Vagina (tissue), 2 donors: ENCODE data around the gene MS4A7. TPM values are rescaled to one million over a fixed set of nuclear protein-coding genes. Genes with fewer than 3 reads are reported as not detected.

ENCODE experiments used
- DNase-seq, 2 donors: peaks; one replicate each; pipeline ENCODE4 v3.0.0-alpha.2; 2017; ENCODE audit errors: extremely low spot score in 2 of 2
- H3K27ac ChIP-seq: fragments of 200-600 bp; sonication (generic); one replicate; pipeline ENCODE4 v1.5.1; 2019
- H3K27me3 ChIP-seq: fragments of 200-600 bp; sonication (generic); one replicate; pipeline ENCODE4 v1.5.1; 2019
- H3K36me3 ChIP-seq, 2 donors: fragments of 200-600 bp; sonication (generic); one replicate each; pipeline ENCODE4 v1.5.1; 2017 to 2019
- H3K4me1 ChIP-seq: fragments of 200-600 bp; sonication (generic); one replicate; pipeline ENCODE4 v1.5.1; 2019
- H3K4me3 ChIP-seq, 2 donors: fragments of 200-600 bp; sonication (generic); 1 replicate in 1 of 2; 2 replicates in 1 of 2; pipeline ENCODE4 v1.5.1; 2016 to 2019
- H3K9me3 ChIP-seq: fragments of 200-600 bp; sonication (generic); one replicate; pipeline ENCODE4 v1.5.1; 2019
- POLR2A ChIP-seq, 2 donors: fragments of 450-650 bp; IDR thresholded peaks; one replicate each; pipeline ENCODE4 v1.6.1; 2017; ENCODE audit warnings: antibody characterized with exemption in 2 of 2, mild to moderate bottlenecking in 2 of 2, moderate library complexity in 2 of 2
- POLR2AphosphoS5 ChIP-seq, 2 donors: sonication (generic); formaldehyde crosslinking; IDR thresholded peaks; one replicate each; pipeline ENCODE4 v1.9.0; 2017; ENCODE audit warnings: antibody characterized with exemption in 2 of 2, mild to moderate bottlenecking in 2 of 2, low read depth in 1 of 2; ENCODE audit not compliant: insufficient read depth in 1 of 2
- intact Hi-C: fragments of 100-400 bp; cut with DNase I; formaldehyde crosslinking; loops from one replicate; pipeline ENCODE4 v1.15.1; 2023
- total RNA-seq: library from RNA; depleted of rRNA; stranded (reverse); fragments of >200 nt; gene quantifications from one replicate; pipeline ENCODE4 v1.2.3, GENCODE V29; 2016
- TF ChIP-seq, protein P1 (sequence below), 3 experiments: fragments of 450-650 bp in 2 of 3; fragments of 200-600 bp in 1 of 3; sonication (generic) in 1 of 3; IDR thresholded peaks; one replicate each; pipeline ENCODE4 v1.5.1; 2017 to 2019; ENCODE audit warnings: antibody characterized with exemption in 3 of 3, mild to moderate bottlenecking in 2 of 3, moderate library complexity in 2 of 3

The MS4A7 gene, protein sequence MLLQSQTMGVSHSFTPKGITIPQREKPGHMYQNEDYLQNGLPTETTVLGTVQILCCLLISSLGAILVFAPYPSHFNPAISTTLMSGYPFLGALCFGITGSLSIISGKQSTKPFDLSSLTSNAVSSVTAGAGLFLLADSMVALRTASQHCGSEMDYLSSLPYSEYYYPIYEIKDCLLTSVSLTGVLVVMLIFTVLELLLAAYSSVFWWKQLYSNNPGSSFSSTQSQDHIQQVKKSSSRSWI
- total RNA-seq = 23.3 TPM

DNA sequence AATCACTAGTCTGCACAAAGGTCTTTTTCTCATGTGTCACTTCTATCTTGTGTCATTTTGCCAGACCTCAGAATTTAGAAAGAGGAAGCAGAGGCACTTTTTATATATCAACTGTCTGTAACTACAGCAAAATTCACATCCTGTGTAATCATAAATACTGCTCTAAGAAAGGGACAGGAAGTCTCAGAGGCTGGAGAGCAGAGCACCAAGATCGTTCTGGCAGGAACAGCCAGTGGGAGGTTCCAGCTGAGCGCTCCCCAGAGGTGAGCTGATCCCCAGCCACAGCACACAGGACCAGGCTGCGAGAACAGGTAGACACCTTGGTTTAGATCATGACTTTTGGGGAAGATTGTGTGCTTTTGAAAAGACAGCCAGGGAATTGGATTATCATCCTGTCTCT is at the start of gene MS4A7:
Gene MS4A7 (plus strand): TSS at position 179 of the 400 bp plus-strand sequence. CDS start 4,610 bp downstream, outside the sequence.
- H3K4me3 ChIP-seq = no peak within 1 kb of the TSS
- intact Hi-C loops = no loop called here

DNA sequence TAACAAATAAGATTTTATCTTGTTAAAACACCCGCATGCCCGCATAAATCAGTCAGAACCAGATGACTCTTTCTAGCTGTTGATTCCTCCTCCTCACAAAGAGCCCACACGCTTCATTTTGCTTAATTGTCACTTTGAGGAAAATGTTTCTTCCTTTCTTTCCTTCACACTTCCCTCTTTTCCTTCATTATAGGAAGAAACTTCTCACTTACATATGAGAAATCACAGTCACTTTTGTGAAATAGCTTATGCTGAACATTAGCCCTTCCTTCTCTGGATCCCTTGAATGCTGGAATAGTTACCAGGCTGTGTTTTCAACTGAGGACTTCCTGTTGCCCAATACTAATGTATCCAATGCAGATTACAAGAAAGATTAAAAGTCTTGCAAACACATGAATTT is 45.5 kb upstream of the MS4A7 start:
- Histone ChIP-seq H3K9me3 (no peaks in the 10 kb centered on the region), H3K27ac (no peak overlapping the region)

More for the DNA sequence above, at the start of gene MS4A7:
- Histone ChIP-seq H3K4me1 (no peaks in the 10 kb centered on the region), H3K9me3 (no peaks in the 10 kb centered on the region), H3K27ac (no peak within 1 kb of the TSS), H3K36me3 (no peaks in the 10 kb centered on the region), H3K27me3 (no peaks in the 10 kb centered on the region)
- DNase-seq = no peak
- TF ChIP-seq POLR2AphosphoS5 (IDR thresholded peaks at IDR 0.05; ENCODE audit: insufficient read depth in 1 of 2, low read depth in 1 of 2) (no peak), POLR2A (IDR thresholded peaks at IDR 0.05) (peak in 1 of 2 donors; percentile 32)

DNA sequence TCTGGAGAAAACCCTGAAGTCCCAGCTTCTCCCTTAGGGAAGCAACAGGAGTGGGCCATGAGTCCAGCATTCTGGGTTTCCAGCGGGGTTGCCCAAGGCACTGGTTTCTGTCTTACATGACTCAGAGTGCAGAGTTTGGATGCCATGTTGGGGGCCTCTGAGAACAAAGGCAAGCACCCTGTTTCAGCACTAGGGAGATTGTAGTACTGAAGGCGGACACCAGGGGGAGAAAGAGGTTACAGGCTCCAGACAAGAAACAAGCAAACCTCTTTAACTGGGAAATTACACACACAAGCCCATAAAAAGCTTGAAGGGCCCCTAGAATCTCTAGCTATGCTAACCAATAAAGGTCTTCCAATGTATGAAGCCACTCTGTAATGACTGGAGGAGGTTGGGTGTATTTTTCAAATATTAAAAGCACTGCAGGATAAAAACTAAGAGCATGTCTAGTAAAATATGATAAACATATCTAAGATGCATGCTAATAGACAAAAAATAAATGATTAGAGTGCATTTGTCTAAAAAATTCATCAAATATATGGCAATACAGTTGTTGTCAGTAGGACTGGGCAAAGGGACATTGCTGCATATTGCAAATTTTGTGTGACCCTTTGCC is 44.2 kb upstream of the MS4A7 start:
- Histone ChIP-seq H3K4me3 (no peak overlapping the region), H3K9me3 (no peaks in the 10 kb centered on the region), H3K27ac (no peak overlapping the region), H3K27me3 (no peaks in the 10 kb centered on the region), H3K36me3 (no peaks in the 10 kb centered on the region), H3K4me1 (no peaks in the 10 kb centered on the region)
- DNase-seq = no peak
- TF ChIP-seq, protein P1, sequence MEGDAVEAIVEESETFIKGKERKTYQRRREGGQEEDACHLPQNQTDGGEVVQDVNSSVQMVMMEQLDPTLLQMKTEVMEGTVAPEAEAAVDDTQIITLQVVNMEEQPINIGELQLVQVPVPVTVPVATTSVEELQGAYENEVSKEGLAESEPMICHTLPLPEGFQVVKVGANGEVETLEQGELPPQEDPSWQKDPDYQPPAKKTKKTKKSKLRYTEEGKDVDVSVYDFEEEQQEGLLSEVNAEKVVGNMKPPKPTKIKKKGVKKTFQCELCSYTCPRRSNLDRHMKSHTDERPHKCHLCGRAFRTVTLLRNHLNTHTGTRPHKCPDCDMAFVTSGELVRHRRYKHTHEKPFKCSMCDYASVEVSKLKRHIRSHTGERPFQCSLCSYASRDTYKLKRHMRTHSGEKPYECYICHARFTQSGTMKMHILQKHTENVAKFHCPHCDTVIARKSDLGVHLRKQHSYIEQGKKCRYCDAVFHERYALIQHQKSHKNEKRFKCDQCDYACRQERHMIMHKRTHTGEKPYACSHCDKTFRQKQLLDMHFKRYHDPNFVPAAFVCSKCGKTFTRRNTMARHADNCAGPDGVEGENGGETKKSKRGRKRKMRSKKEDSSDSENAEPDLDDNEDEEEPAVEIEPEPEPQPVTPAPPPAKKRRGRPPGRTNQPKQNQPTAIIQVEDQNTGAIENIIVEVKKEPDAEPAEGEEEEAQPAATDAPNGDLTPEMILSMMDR (IDR thresholded peaks at IDR 0.05) = peak in 1 of 3 experiments; percentile 27
- no peak for TF ChIP-seq POLR2AphosphoS5 (IDR thresholded peaks at IDR 0.05; ENCODE audit: insufficient read depth in 1 of 2, low read depth in 1 of 2)
- intact Hi-C loops = no loop called here

More for the DNA sequence above, 45.5 kb upstream of the MS4A7 start:
- Histone ChIP-seq H3K36me3 (no peaks in the 10 kb centered on the region), H3K4me3 (no peak overlapping the region), H3K4me1 (no peaks in the 10 kb centered on the region), H3K27me3 (no peaks in the 10 kb centered on the region)
- TF ChIP-seq POLR2A (IDR thresholded peaks at IDR 0.05) = no peak
- no peak for TF ChIP-seq POLR2AphosphoS5 (IDR thresholded peaks at IDR 0.05; ENCODE audit: insufficient read depth in 1 of 2, low read depth in 1 of 2)
- TF ChIP-seq, protein P1 (IDR thresholded peaks at IDR 0.05) = no peak
- intact Hi-C loops = no loop called here
- no peak for DNase-seq

DNA sequence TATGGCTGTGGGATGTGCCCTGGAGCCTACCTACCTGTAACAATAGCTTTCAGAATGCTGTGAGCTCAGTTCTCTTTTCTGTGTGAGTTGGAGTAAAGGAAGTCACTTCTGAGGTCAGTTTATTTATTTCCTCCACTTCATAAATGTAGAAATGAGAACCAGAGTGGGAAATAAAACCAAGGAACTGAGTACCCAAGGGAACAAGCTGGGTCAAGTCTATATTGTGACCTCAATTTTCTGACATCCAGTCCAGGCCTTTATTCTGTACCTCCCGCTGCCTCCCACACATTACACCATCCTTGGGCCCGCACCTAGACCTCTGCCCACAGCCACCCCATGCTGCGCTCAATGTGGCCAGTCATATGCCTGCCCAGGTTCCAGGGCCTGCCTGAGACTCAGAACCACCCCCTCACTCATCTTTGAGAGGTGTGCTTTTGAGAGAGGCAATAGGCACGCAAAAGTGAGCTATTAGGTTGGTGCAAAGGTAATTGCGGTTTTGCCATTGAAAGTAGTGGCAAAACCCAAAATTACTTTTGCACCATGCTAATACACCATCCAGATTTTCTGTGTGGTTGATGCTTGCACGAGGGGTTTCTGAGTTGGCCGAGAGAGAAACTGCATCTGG is 41.5 kb upstream of the MS4A7 start:
- Histone ChIP-seq H3K27me3 (no peaks in the 10 kb centered on the region), H3K36me3 (no peaks in the 10 kb centered on the region), H3K27ac (no peak overlapping the region), H3K9me3 (no peaks in the 10 kb centered on the region), H3K4me1 (no peaks in the 10 kb centered on the region), H3K4me3 (no peak overlapping the region)
- DNase-seq = no peak
- intact Hi-C loops = no loop called here
- TF ChIP-seq, protein P1 (IDR thresholded peaks at IDR 0.05) = no peak
- TF ChIP-seq POLR2A (IDR thresholded peaks at IDR 0.05) = no peak
- no peak for TF ChIP-seq POLR2AphosphoS5 (IDR thresholded peaks at IDR 0.05; ENCODE audit: insufficient read depth in 1 of 2, low read depth in 1 of 2)

DNA sequence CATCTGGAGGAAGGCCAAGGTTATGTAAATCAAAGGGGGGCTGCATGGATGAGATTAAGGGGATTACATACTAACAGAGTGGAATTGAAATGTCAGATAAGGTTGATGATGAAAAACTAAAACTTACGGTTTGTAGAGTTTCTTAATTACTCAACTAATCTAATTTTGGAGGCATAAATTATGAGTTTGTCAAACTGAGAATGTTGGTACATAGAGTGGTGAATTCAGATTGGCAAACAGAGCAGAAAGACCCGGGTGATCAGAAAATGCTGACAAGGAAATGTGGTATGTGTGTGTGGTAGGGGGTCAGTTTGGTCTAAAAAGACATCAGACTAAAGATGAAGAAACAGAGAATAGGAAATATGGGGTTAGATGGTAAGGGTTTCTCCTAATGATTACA is 40.3 kb upstream of the MS4A7 start:
- Histone ChIP-seq H3K27ac (no peak overlapping the region), H3K27me3 (no peaks in the 10 kb centered on the region), H3K4me1 (no peaks in the 10 kb centered on the region), H3K9me3 (no peaks in the 10 kb centered on the region), H3K36me3 (no peaks in the 10 kb centered on the region), H3K4me3 (no peak overlapping the region)
- no peak for DNase-seq
- TF ChIP-seq POLR2A (IDR thresholded peaks at IDR 0.05) (no peak), POLR2AphosphoS5 (IDR thresholded peaks at IDR 0.05; ENCODE audit: insufficient read depth in 1 of 2, low read depth in 1 of 2) (no peak)
- TF ChIP-seq, protein P1 (IDR thresholded peaks at IDR 0.05) = no peak
- intact Hi-C loops = no loop called here
